ENCODE measurements around the gene SEMA3D.

The SEMA3D gene

DNA sequence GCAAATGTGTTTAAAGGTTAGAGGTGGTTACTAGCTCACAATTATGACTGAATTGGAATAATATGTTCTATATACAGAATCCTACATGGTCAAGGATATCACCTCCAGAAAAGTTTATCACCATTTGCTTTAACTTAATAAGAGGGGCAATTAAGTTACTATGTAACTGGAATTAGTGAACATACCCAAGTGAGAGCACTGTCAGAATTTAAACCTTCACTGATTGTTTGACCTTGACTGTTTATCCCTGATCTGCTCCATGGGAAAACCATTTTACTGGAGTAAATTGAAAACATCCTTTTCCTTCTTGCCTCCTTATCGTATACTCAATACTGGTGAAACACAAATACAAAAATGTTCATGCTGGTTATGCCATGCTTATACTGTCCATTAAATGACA lies 107.4 kb downstream of the SEMA3D start:
- DNase-seq (ENCODE audit: low read depth in 3 of 3) = no peak

DNA sequence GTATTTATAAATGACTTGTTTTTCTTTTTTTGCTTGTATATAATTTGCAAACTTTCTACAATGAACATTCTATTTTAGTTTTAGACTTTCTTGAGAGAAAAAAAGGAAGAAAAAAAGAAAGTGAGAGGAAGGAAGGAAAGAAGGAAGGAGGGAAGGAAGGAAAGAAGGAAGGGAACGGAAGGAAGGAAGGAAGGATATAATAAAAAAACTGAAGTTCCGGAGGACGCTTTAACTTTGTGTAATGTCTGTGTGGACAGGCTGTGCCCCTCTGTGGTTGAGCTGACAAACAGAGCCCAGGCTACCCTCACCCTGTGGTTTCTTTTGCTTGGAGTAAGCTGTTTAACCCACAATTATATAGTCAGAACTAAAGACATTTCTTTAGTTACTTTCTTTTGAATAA lies 108.7 kb downstream of the SEMA3D start:
- no peak for DNase-seq (ENCODE audit: low read depth in 3 of 3)

DNA sequence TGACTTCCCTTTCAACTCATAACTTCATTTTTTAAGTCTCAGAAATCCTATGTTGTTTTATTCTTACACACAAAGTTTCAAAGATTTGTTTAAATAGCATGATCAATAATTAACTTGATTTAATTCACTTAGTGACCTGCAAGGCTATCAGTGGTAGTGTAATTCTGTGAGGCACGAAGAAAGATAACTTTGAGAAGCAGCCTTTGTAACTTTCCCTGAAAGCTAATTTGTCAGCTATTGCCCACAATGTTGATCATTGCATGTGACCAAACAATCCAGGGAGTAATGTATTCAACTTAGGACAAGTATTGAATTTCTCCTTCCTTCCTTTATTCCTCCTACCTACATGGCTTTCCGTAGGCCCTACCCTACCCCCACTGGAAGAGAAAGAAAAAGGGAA lies 111.0 kb downstream of the SEMA3D start:
- DNase-seq (ENCODE audit: low read depth in 3 of 3) = no peak

DNA sequence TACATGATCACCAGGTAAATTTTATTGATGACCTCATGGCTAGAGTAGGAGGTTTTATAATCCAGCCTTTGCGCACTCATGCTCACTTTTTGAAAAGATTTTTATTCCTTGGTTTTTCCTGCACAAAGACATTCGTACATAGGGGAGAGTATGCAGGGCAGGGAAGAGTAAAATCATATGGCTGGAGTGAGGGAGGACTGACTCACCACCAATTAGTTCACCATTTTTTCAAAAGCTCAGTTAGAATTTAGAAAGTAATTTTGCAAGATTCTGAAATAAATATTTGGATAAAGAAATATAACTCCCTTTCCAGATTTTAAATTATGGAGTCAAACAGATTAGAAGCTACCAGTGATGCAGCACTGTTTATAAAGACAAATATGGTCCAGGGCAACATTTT lies 111.9 kb downstream of the SEMA3D start:
- no peak for DNase-seq (ENCODE audit: low read depth in 3 of 3)

DNA sequence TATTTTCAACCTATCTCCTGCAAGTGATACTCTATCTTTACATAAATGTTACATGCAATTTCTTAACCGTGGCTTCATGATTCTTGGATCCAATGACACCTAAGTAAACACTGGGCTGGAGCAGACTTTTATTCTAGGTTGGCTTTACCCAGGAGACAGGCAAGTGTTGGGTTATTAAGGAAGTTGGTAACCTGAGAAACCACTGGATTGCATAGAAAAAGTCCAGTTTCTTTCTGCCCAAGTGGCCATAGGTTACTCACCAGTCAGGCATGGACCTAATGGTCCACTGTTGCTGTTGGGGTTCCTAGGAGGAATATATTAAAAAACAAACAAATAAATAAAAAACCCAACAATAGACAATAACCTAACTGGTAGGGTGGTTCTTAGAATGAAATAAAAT lies 112.8 kb downstream of the SEMA3D start:
- DNase-seq (ENCODE audit: low read depth in 3 of 3) = no peak

DNA sequence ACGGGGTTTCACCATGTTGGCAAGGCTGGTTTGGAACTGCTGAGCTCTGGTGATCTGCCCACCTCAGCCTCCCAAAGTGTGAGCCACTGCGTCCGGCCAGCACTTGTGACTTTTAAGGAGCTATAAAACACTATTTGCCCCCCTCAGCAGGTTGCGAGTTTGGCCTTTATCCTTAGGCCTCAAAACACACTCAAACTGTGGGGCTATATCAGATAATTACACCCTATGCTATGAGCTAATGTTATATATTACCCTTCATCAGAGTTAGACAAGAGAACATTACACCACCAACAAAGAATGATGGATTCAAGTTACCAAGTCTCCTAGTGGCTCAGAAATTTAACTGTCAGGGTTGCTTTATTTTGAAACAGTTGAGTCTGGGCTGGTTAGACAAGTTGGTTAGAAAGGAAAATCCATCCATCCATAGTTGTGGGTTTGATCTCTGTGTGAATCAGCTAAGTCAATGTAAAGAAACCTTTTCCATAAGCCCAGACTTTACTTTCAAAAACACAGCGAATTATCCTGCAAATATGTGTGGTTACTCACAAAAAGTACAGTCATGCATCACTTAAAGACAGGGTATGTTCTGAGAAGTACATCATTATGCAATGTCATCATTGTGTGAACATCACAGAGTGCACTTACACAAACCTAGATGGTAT lies 115.8 kb downstream of the SEMA3D start:
- DNase-seq (ENCODE audit: low read depth in 3 of 3) = no peak

DNA sequence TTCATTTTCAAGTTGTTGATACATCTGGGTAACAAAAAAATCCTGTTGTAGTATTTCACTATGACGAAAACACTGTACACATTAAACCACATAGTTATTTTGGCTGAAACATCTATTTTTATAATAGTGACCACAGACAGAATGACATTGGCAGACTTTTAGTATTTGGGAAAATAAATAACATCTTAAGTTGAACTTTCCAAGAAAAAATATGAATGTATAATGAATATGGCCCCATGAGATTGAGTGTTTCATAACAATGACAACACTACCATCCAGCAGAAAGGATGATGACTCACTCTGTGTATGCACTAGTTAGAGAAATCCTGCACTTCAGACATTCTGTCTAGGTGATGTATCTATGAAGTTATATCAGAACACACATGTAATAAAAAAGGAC lies 118.1 kb downstream of the SEMA3D start:
- DNase-seq (ENCODE audit: low read depth in 3 of 3) = no peak

DNA sequence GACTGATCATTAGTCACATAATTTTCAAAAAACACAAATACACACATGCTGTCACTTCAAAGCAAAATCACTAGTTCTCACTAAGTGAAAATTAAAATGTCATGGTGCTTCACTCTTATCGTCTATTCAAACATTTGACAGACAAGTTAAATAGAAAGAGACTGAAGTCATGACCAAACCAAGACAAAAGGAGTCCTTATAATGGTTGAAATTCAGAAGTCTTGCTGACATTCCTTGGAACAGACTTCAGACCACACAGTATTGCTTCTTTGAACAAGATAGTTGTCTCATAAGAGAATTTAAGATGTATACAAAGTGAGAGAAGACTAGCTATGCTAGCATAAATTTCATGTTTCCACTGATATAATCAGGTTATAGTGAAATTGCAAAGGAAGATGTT lies 119.5 kb downstream of the SEMA3D start:
- no peak for DNase-seq (ENCODE audit: low read depth in 3 of 3)

DNA sequence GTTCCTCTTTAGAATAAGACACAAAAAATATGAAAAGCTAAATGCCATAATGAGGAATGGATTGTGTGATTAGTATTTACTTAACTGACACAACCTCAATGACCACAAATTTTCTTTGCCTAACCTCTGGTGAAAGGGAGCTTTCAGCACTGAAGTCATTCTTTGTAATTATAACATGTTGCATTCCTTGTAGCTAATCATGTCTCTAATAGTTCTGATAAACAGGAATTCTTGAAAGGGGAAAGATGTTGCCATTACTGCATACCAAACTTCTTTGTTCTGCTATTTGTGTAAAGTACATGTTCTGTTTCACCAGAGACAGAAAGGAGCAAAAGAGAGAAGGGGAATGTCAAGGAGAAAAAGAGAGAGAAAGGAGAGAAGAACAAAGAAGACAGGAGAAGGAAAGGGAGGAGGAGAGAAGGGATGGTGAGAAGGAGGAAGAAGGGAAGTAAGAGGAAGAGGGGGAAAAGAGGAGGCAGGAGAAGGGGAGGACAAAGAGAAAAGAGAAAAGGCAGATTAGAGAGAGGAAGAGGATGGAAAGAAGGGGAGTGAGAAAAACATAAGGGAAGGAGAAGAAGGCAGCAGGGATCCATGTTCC lies 120.9 kb downstream of the SEMA3D start:
- DNase-seq (ENCODE audit: low read depth in 3 of 3) = no peak

DNA sequence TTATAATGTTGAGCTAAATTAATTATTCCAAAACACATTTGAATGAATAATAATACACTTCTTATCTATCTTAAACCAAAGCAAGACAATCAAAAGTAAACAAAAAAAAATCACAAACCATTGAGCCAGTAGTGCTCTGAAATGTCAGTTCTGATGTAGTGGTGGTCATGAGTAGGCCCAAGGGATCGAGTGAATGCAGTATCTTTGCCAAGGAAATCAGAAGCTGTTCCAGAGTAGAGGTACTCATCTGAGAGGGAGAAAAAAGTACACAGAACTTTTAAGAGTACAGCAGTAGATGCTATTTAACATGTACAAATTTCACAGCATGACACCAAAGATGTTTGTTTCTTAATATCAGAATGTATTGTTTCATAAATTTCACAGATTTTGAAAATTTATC lies 121.5 kb downstream of the SEMA3D start:
- DNase-seq (ENCODE audit: low read depth in 3 of 3) = no peak

DNA sequence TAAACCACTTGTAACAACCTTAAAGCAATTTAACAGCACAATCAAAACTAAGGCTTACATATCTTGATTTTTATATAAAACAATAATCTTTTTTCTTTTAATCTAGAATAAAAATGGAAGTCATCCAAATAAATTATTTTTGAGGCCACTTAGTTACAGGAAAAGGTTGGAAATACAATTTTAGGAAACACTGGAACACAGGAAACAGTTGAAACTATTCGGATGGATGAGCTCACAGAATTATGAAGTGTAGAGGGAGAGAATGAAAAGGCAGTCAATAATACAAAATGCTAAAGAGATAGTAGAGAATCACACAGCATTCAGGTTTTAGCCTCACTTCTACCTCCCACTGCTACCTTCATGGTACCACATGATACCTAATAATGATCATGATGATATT lies 124.2 kb downstream of the SEMA3D start:
- DNase-seq (ENCODE audit: low read depth in 3 of 3) = no peak

DNA sequence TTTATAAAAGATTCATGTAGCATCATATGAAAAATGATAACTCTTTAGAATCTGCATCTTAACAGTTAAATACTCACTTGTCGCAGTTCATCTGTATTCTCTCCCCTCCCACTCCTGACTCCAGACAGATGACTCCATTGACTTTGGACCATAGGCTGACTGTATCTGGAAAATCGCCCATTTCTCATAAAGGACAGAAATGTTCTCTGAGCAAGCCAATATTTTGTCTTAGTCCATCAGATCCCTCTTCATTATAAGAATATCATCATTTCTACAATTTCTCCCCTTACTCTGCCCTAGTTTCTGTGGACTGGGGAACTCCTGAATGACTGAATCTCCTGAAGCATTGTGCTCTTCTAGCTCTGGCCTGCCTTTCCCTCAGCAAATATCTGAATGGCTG lies 125.4 kb downstream of the SEMA3D start:
- DNase-seq (ENCODE audit: low read depth in 3 of 3) = no peak

DNA sequence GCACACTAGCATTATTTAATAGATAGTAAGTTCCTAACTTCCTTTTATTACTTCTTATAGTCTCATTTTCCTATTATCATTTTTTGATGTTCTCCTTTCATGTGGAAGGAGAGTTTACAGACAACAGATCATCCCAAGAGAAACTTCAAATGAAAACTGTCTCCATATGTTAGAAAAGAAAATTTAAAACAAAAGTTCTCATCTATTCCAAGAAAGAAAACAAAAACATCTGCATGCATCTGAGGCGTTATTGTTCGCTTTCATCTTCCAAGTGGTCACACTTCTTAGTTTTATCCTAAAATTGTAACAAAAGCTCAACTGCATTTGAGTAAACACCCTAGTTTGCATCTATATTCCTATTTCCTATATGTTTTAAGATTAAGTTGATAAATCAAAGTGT lies 126.2 kb downstream of the SEMA3D start:
- DNase-seq (ENCODE audit: low read depth in 3 of 3) = no peak

DNA sequence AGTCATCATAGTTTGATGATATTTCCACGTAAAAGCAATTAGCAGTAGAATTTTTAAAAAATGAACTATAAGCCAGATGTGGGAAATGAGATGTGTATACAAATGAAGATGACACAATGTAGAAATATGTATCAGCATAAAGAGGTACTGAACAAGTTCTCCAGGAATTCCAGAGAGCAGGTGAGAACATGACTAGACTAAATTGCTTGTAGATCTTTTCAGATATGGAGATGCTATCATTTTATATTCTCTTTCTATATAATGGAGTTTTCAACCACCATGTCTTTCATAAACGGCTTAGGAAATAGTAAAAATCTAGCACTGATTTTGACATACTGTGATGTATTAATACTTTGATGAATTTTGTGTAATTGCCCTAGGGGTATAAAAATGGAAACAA lies 130.9 kb downstream of the SEMA3D start:
- no peak for DNase-seq (ENCODE audit: low read depth in 3 of 3)

DNA sequence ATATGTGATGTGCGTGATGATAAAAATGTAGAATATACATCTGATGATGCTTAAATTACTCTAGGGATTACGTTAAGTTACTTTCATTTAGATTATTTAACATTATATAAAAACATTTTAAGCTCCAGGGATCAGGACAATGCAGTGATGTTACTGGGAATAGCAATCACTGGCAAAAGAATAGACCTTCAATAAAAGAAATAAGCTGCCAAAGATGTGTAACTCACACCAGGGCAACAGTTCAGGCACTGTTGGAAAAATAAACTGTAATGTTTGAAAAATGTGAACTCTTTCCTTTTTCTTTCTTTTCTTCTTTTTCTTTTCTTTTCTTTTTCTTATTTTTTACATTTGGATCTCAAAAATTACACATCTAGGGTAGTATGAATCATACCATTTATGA lies 131.7 kb downstream of the SEMA3D start:
- no peak for DNase-seq (ENCODE audit: low read depth in 3 of 3)

DNA sequence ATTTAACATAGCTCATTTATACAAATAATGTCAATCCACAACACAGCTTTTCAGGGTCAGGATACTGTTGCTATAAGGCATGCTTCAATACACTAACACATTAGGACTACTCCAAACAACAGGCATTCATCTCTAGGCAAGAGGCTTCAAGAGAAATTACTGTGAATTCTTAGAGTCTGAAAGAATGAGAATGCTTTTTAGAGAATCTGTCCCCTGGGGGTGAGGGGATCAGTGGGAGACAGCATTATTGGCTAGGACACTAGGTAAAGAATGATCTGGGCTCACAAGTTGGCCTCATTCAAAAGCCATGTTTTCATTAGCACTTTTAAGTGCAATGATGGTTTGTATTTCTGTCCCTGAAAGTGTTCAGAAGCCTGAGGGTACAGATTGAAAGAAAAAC lies 132.6 kb downstream of the SEMA3D start:
- no peak for DNase-seq (ENCODE audit: low read depth in 3 of 3)

DNA sequence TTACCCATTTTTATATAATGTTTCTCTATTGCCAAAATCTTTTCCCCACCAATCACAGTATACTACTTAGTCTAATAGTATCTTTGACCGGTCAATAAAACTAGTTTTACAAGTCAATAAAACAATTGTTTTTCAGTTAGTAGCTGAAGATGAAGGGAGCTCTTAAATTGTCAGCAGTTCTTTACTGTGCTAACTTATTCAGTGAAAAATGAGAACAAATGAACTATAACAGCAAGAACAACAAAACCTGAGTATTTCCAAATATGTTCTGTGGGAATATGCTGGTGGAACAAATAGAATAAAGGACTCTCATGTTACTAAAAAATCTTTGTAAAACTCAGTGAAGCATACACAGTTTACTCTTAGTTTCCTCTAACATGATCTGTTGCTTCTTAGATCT lies 134.0 kb downstream of the SEMA3D start:
- no peak for DNase-seq (ENCODE audit: low read depth in 3 of 3)

DNA sequence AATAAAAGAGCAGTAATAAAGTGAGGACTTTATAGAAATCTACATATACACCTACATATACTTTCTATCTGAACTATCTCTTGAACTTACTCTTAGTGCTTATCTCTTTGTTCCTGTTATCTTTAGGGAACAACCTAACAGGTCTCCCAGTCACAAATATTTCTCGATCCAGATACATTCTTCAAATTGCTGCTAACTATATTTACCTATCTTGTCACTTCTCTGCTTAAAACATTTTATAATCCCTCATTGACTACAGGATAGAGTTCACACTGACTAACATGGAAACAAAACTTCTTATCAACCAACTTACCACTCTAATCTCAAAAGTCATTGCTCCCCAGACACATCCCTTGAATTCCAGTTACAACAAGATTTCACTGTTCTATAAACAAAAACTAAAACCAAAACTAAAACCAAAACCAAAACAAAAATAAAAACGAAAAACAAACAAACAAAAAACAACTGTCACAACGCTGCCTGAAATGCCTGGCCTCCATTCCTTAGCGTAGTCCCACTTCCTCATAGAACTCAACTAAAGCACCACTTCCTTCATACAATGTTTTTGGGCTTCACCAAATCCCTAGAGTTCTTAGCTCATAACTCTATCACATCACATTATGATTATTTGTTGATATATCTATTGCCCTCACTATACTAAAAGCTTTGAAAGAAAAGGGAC lies 134.7 kb downstream of the SEMA3D start:
- no peak for DNase-seq (ENCODE audit: low read depth in 3 of 3)

DNA sequence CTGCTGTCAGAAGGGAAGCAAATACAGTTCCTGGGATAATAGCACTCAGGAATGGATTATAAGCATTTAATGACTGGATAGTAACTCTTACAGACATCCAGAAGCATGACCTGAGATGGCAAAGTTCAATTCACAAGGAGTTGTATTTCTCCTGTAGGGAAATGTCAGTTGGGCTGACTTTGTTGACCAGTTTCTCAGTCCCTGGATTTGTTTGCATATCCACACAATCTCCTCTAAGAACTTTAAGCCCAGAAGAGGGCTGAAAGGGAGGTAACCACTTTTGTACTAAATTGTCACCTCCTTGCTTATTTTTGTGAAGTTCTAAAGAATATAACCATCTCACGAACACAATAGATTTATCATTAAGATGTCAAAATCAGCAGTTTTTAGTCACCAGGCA lies 140.3 kb downstream of the SEMA3D start:
- DNase-seq (ENCODE audit: low read depth in 3 of 3) = no peak

DNA sequence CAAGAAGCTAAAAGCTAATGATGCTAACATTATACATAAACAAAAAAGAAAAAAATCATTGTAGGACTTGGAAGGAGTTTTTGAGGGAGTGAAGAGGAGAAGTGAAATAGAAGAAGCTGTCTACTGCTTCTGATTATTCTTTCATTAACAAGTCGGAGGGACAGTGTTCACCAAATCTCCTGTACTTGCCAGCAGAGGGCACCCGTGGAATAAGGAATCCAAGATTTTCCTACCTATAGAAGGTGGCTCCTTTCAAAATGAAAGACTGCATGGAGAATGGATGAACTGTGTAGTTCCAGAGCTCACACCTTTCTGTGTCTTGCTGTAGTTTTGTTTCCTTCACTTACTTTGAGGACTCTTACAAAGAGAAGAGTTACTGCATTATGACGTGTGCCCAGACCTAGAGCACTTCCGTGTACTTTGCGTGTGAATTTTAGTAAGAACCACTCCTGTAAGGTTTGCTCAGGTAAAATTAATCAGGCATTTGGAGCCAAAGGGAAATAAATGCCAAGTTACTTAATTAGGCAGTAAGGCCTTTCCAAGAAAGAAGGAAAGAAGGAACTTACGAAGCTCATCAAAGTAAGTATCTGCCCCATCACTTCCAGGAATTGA lies 145.1 kb downstream of the SEMA3D start:
- DNase-seq (ENCODE audit: low read depth in 3 of 3) = peak in 2 of 3 donors; percentile 4 to 6

DNA sequence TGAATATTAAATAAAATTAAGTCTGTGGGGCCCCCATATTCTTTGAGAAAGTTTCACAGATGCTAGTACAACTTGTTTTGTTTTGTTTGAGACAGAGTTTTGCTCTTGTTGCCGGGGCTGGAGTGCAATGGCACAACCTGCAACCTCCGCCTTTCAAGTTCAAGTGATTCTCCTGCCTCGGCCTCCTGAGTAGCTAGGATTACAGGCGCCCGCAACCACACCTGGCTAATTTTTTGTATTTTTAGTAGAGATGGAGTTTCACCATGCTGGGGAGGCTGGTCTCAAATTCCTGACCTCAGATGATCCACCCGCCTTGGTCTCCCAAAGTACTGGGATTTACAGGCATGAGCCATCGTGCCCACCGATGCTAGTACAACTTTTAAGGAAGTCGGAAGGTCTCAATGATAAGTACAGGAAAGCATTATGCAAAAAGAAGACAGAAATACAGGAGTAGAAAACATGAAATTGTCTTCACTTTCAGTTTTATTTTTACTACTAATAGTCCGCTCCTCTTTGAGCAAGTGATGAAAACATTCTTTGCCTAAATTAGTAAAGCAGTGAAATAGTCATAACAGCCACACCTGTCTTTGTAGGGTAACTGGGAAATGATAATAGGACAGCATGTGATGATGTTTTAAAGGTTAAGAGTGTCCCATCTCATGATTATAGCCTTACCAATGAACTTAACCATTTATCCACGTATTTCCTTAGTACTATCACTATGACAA lies 147.5 kb downstream of the SEMA3D start:
- DNase-seq (ENCODE audit: low read depth in 3 of 3) = no peak

DNA sequence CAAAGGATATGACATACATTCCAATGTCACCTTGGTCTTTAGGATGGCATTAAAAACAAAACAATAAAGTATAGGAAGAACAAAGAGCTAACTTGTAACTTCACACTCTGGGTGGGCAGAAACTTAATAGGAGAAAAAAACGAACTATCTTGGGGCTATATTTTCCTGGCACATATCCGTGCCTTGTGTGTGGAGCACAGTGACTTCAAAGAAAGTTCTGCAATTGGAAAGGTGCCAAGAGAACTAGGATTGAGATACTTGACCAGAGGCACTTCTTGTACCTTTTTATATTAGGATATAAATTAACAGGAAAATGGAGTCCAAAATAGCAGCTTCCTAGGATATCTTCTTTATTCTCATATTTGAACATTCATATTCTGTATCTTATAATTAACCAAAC lies 148.4 kb downstream of the SEMA3D start:
- no peak for DNase-seq (ENCODE audit: low read depth in 3 of 3)

Measured in stimulated activated CD4-positive, alpha-beta T cell treated with anti-CD3 and anti-CD28 coated beads, TNF-alpha, amount 100 ng/mL, for 48 hours (primary cell).